ENCODE results near the gene ATXN1. TPM values are rescaled to one million over a fixed set of nuclear protein-coding genes. Genes with fewer than 3 reads are reported as not detected.

Gene ATXN1
- polyA plus RNA-seq, 4 donors = 4.6 to 16.5 (median 5.9) TPM

DNA sequence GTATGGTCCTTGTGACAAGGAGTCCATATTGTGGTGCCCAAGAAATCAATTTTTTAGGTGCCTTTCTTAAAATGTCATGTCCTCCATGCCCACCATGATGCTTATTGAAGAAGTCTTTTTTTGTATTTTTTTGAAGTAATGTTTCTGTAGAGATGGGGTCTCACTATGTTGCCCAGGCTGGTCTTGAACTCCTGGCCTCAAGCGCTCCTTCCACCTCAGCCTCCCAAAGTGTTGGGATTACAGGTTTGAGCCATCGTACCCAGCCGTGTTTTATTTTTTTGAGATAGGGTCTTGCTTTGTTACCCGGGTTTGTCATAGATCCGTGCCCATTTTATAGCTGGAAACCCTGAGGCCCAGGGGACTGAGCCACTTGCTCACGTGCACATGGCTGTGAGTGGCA lies 238.3 kb downstream of the ATXN1 start:
- Histone ChIP-seq H3K27me3 (ENCODE audit: control insufficient read depth in 3 of 3, insufficient read depth in 3 of 3, low read length in 3 of 3) (no peaks in the 10 kb centered on the region), H3K36me3 (ENCODE audit: control insufficient read depth in 3 of 3, insufficient read depth in 2 of 3, low read depth in 1 of 3, low read length in 3 of 3) (peaks cover 0 to 15% (median 0%) of the 10 kb centered on the region in 3 donors), H3K4me3 (ENCODE audit: low read depth in 1 of 3, low read length in 3 of 3) (no peak overlapping the region), H3K4me1 (ENCODE audit: control insufficient read depth in 3 of 3, insufficient read depth in 2 of 3, low read depth in 1 of 3, low read length in 2 of 3) (peaks cover 0 to 8% (median 0%) of the 10 kb centered on the region in 3 donors), H3K9me3 (ENCODE audit: control insufficient read depth in 2 of 2, insufficient read depth in 1 of 2, low read depth in 1 of 2, low read length in 1 of 2) (no peaks in the 10 kb centered on the region), H3K27ac (ENCODE audit: low read depth in 1 of 3, low read length in 2 of 3) (no peak overlapping the region)
- FAIRE-seq (no peak), DNase-seq (no peak)
- WGBS, 3 donors = 95 to 98% (median 98%) methylated on average over 6 of the region's 6 CpGs

- Histone ChIP-seq H3K27me3 (ENCODE audit: control insufficient read depth in 3 of 3, insufficient read depth in 3 of 3, low read length in 3 of 3) (no peaks in the 10 kb centered on the region), H3K4me1 (ENCODE audit: control insufficient read depth in 3 of 3, insufficient read depth in 2 of 3, low read depth in 1 of 3, low read length in 2 of 3) (peaks cover 0 to 8% (median 0%) of the 10 kb centered on the region in 3 donors), H3K4me3 (ENCODE audit: low read depth in 1 of 3, low read length in 3 of 3) (no peak overlapping the region), H3K9me3 (ENCODE audit: control insufficient read depth in 2 of 2, insufficient read depth in 1 of 2, low read depth in 1 of 2, low read length in 1 of 2) (no peaks in the 10 kb centered on the region), H3K27ac (ENCODE audit: low read depth in 1 of 3, low read length in 2 of 3) (no peak overlapping the region), H3K36me3 (ENCODE audit: control insufficient read depth in 3 of 3, insufficient read depth in 2 of 3, low read depth in 1 of 3, low read length in 3 of 3) (peaks cover 0 to 16% (median 0%) of the 10 kb centered on the region in 3 donors)
- FAIRE-seq (no peak), DNase-seq (no peak)
- 89 to 92% (median 91%) methylated on average over 7 of the region's 7 CpGs for WGBS, 3 donors
Observed at GRCh38 chr6:16521528-16521927, 239.7 kb downstream of the ATXN1 start.

DNA sequence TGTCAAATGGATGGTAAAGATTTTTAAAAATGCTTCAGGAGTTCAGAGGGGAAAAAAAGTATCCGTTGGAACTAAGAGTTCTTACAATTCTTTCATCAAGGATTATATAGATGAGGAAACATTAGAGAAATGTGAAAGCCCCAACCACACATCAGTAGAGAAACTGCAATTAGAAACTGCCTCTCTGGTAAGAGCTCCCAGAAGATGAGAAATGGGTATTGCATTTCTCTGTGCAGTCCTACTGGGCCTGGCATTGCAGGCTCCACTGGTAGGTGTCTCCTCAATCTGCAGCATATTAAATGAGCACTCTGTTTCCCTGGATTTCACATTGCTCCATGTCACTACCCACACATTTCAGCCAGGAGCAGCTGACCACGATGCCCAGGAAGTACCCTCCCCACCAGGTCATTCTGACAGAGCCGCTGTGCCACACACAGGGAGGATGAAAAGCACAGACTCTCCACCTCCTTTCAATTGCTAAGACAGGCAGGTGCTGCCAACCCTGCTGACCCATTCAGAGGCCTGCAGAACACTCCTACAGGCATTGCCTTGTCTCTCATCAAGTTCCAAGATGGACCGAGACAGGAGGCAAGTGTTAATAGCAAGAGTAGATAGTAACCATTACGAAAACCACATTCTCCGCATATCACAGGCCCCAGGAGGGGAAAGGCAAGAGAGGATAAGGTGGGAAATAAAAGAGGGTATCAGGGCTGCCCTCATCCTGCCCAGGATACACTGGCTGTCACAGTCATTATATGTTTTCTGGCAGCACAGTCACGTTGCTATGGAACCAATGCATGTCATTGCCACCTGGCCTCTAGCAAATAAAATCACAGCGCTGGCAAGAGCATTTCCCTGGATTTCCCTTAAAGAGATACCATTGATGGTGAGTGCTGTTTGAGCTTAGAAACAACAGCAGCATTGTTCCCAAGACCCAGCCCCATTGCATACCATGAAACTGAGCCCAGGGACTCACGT lies 241.7 kb downstream of the ATXN1 start:
- Histone ChIP-seq H3K9me3 (ENCODE audit: control insufficient read depth in 2 of 2, insufficient read depth in 1 of 2, low read depth in 1 of 2, low read length in 1 of 2) (no peaks in the 10 kb centered on the region), H3K36me3 (ENCODE audit: control insufficient read depth in 3 of 3, insufficient read depth in 2 of 3, low read depth in 1 of 3, low read length in 3 of 3) (peaks cover 0 to 22% (median 0%) of the 10 kb centered on the region in 3 donors), H3K27ac (ENCODE audit: low read depth in 1 of 3, low read length in 2 of 3) (peak overlapping the region in 2 of 3 donors; percentile 25 to 40), H3K4me3 (ENCODE audit: low read depth in 1 of 3, low read length in 3 of 3) (no peak overlapping the region), H3K4me1 (ENCODE audit: control insufficient read depth in 3 of 3, insufficient read depth in 2 of 3, low read depth in 1 of 3, low read length in 2 of 3) (peaks cover 0 to 8% (median 0%) of the 10 kb centered on the region in 3 donors), H3K27me3 (ENCODE audit: control insufficient read depth in 3 of 3, insufficient read depth in 3 of 3, low read length in 3 of 3) (no peaks in the 10 kb centered on the region)
- peak; percentile 20 to 50 for DNase-seq
- no peak for FAIRE-seq
- 41 to 73% (median 53%) methylated on average over 9 of the region's 9 CpGs for WGBS, 3 donors

DNA sequence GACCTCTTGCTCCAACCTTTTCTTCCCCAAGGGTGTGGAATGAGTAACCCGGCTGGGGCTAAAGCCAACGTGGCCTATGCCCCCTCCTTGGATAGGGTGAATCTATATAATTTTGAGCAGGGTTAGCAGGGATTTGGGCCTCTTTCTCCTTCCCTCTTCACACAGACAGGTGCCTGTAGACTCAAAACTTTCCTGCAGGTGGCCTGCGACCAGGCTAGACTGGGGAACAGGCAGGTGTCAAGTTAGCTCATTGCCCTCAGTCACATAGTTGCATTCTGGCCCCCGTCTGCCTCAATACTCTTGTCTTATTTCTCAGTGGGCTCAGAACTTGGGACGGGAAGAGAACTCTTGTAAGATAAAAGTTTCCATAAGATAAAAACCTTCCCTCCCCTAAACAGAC lies 243.0 kb downstream of the ATXN1 start:
- DNase-seq (peak in 1 of 2 donors; percentile 32), FAIRE-seq (no peak)
- H3K27me3 ChIP-seq (ENCODE audit: control insufficient read depth in 3 of 3, insufficient read depth in 3 of 3, low read length in 3 of 3) = no peaks in the 10 kb centered on the region
- H3K36me3 ChIP-seq (ENCODE audit: control insufficient read depth in 3 of 3, insufficient read depth in 2 of 3, low read depth in 1 of 3, low read length in 3 of 3) = peaks cover 0 to 24% (median 0%) of the 10 kb centered on the region in 3 donors
- H3K27ac ChIP-seq (ENCODE audit: low read depth in 1 of 3, low read length in 2 of 3) = no peak overlapping the region
- WGBS, 3 donors = 19 to 62% (median 32%) methylated on average over 5 of the region's 5 CpGs
- no peaks in the 10 kb centered on the region for H3K9me3 ChIP-seq (ENCODE audit: control insufficient read depth in 2 of 2, insufficient read depth in 1 of 2, low read depth in 1 of 2, low read length in 1 of 2)
- no peak overlapping the region for H3K4me3 ChIP-seq (ENCODE audit: low read depth in 1 of 3, low read length in 3 of 3)
- peaks cover 0 to 3% (median 2%) of the 10 kb centered on the region in 3 donors for H3K4me1 ChIP-seq (ENCODE audit: control insufficient read depth in 3 of 3, insufficient read depth in 2 of 3, low read depth in 1 of 3, low read length in 2 of 3)

GRCh38 chr6:16514249-16514648 lies 247.0 kb downstream of the ATXN1 start:
- Histone ChIP-seq H3K9me3 (ENCODE audit: control insufficient read depth in 2 of 2, insufficient read depth in 1 of 2, low read depth in 1 of 2, low read length in 1 of 2) (no peaks in the 10 kb centered on the region), H3K36me3 (ENCODE audit: control insufficient read depth in 3 of 3, insufficient read depth in 2 of 3, low read depth in 1 of 3, low read length in 3 of 3) (peaks cover 0 to 19% (median 0%) of the 10 kb centered on the region in 3 donors), H3K27me3 (ENCODE audit: control insufficient read depth in 3 of 3, insufficient read depth in 3 of 3, low read length in 3 of 3) (no peaks in the 10 kb centered on the region), H3K4me3 (ENCODE audit: low read depth in 1 of 3, low read length in 3 of 3) (no peak overlapping the region), H3K27ac (ENCODE audit: low read depth in 1 of 3, low read length in 2 of 3) (no peak overlapping the region), H3K4me1 (ENCODE audit: control insufficient read depth in 3 of 3, insufficient read depth in 2 of 3, low read depth in 1 of 3, low read length in 2 of 3) (peaks cover 0 to 16% (median 6%) of the 10 kb centered on the region in 3 donors)
- no peak for FAIRE-seq
- WGBS, 3 donors = 39 to 46% (median 41%) methylated on average over 8 of the region's 8 CpGs
- DNase-seq = peak; percentile 32 to 35

DNA sequence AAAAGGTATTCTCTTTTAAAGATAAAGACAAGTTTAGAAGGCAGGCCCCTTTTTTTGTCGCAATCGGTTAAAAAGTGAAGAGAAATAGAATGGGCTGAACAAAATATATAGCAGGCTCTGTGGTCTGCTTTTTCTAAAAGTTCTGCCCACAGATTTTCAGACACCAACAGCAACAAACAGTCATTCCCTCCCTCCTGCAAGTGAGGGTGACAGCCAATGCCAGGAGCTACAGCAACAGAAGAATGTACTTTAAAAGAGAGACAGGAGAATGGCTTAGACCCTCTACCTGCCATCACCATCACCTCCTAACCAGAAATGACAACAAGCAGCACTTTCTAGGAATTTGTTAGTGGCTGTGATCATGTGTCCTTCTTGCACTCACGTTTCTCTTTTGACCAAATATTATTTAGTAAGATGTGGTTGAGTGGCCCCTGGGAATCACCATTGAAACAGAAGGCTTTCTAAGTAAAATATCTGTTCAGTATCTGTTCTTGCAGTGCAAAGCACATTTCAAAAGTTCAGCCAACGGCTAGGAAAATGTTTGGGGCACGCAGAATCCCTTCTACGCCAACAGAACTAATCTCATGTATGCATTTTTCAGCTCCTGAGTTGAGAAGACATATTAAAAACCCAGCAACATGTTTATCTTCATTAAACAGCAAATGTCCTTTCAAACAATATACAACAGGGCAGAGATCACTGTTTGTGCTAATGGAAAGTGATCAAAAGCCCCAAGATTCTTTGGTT lies 248.5 kb downstream of the ATXN1 start:
- H3K27me3 ChIP-seq (ENCODE audit: control insufficient read depth in 3 of 3, insufficient read depth in 3 of 3, low read length in 3 of 3) = no peaks in the 10 kb centered on the region
- H3K27ac ChIP-seq (ENCODE audit: low read depth in 1 of 3, low read length in 2 of 3) = peak overlapping the region in 1 of 3 donors; percentile 24
- peaks cover 0 to 14% (median 2%) of the 10 kb centered on the region in 3 donors for H3K36me3 ChIP-seq (ENCODE audit: control insufficient read depth in 3 of 3, insufficient read depth in 2 of 3, low read depth in 1 of 3, low read length in 3 of 3)
- no peaks in the 10 kb centered on the region for H3K9me3 ChIP-seq (ENCODE audit: control insufficient read depth in 2 of 2, insufficient read depth in 1 of 2, low read depth in 1 of 2, low read length in 1 of 2)
- FAIRE-seq (no peak), DNase-seq (no peak)
- peaks cover 0 to 13% (median 6%) of the 10 kb centered on the region in 3 donors for H3K4me1 ChIP-seq (ENCODE audit: control insufficient read depth in 3 of 3, insufficient read depth in 2 of 3, low read depth in 1 of 3, low read length in 2 of 3)
- no peak overlapping the region for H3K4me3 ChIP-seq (ENCODE audit: low read depth in 1 of 3, low read length in 3 of 3)
- WGBS, 3 donors = 62 to 69% (median 68%) methylated on average over 6 of the region's 6 CpGs

GRCh38 chr6:16511723-16512489 lies 249.4 kb downstream of the ATXN1 start:
- DNase-seq = peak; percentile 27 to 58
- 17 to 42% (median 33%) methylated on average over 10 of the region's 10 CpGs for WGBS, 3 donors
- H3K36me3 ChIP-seq (ENCODE audit: control insufficient read depth in 3 of 3, insufficient read depth in 2 of 3, low read depth in 1 of 3, low read length in 3 of 3) = peaks cover 0 to 14% (median 2%) of the 10 kb centered on the region in 3 donors
- H3K9me3 ChIP-seq (ENCODE audit: control insufficient read depth in 2 of 2, insufficient read depth in 1 of 2, low read depth in 1 of 2, low read length in 1 of 2) = no peaks in the 10 kb centered on the region
- no peaks in the 10 kb centered on the region for H3K27me3 ChIP-seq (ENCODE audit: control insufficient read depth in 3 of 3, insufficient read depth in 3 of 3, low read length in 3 of 3)
- H3K4me1 ChIP-seq (ENCODE audit: control insufficient read depth in 3 of 3, insufficient read depth in 2 of 3, low read depth in 1 of 3, low read length in 2 of 3) = peaks cover 0 to 13% (median 6%) of the 10 kb centered on the region in 3 donors
- no peak for FAIRE-seq
- H3K27ac ChIP-seq (ENCODE audit: low read depth in 1 of 3, low read length in 2 of 3) = peak overlapping the region in 1 of 3 donors; percentile 68
- no peak overlapping the region for H3K4me3 ChIP-seq (ENCODE audit: low read depth in 1 of 3, low read length in 3 of 3)

Measured in small intestine (tissue), 7 donors.